NCI-H524 (cell line): ENCODE measurements around the gene SRGAP2C.
"Not testable (repeated sequence)": the region's sequence is repeated elsewhere in the genome, so short reads cannot be mapped to it uniquely, and the experiment has no call there.

ENCODE experiments used
- DNase-seq, 2 experiments: peaks; one replicate each; lab custom pipeline; 2025; lab: John Stamatoyannopoulos, UW

Gene SRGAP2C

DNA sequence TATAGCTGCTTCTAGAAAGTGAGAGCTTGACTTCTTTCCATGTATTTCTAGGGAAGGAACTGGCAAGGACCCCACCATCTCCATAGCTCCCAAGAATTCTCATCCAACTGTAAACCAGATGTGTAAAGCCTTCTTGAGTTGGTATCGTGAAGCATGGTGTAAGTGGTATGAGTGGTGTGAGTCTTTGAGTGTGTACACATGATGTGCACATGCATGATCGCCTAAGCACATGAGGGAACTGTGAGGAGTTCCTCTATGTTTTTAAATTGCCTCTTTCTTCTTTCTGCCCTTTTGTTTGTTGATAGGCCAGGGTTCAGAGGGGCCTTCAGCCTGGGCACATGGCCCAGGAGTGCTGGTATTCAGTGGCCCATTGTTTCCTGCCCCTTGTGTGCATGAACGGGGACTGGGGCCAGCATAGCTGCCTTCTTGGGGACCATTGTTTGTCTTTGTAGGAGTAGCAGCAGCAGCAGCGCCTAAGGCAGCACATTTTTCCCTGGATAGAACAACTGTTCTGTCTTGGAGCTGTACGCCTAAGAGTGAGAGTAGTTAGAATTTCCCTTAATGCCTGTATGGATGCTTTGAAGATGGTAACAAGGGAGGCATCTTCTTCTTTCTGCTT, 96.0 kb downstream of the SRGAP2C start:
- not testable (repeated sequence) for DNase-seq

GRCh38 chr1:121281480-121281879, 96.7 kb downstream of the SRGAP2C start:
- not testable (repeated sequence) for DNase-seq

GRCh38 chr1:121283587-121284180, 98.9 kb downstream of the SRGAP2C start:
- not testable (repeated sequence) for DNase-seq

DNA sequence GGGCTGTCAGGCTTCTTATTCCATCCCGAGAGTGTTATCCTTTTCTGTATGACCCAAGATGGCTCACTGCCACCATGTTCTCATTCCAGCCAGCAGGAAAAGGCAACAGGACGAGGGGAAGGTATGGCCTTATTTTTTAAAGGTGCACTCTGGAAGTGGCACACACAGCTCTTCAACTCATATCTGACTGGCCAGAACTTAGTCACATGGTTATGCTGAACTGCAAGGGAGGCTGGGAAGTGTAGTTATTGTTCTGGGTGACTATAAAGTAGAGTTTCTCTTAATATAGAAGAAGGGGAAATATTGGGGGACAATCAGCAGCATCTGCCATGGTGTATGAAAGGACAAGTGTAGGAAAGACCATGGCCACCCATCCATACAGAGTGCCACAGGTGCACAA, 107.8 kb downstream of the SRGAP2C start:
- DNase-seq, result not testable (repeated sequence)

GRCh38 chr1:121293263-121294204, 108.8 kb downstream of the SRGAP2C start:
- not testable (repeated sequence) for DNase-seq

GRCh38 chr1:121294205-121294570, 109.4 kb downstream of the SRGAP2C start:
- not testable (repeated sequence) for DNase-seq

GRCh38 chr1:121296563-121296962, 111.8 kb downstream of the SRGAP2C start:
- DNase-seq, result not testable (repeated sequence)

DNA sequence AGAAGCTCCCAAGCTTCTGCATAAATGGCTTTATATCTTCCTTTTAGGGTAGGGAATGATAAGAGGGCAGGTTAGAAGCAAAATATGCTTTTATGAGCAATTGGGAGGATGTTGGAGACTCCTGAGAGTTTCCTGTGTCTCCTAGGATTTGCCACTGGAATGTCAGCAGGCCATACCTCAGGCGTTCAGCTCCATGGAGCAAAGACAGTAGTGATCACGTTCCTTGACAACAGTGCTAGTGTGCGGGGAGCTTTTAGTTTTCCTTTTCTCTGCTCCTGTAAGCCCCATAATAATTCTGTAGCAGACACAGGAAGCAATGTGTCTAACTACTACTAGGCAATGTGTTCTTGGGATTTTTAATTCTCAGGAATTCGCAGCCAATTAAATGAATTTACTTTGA, 113.8 kb downstream of the SRGAP2C start:
- not testable (repeated sequence) for DNase-seq

GRCh38 chr1:121299514-121300149, 114.9 kb downstream of the SRGAP2C start:
- DNase-seq, result not testable (repeated sequence)

- not testable (repeated sequence) for DNase-seq
Observed at GRCh38 chr1:121301876-121302275, 117.1 kb downstream of the SRGAP2C start.

DNA sequence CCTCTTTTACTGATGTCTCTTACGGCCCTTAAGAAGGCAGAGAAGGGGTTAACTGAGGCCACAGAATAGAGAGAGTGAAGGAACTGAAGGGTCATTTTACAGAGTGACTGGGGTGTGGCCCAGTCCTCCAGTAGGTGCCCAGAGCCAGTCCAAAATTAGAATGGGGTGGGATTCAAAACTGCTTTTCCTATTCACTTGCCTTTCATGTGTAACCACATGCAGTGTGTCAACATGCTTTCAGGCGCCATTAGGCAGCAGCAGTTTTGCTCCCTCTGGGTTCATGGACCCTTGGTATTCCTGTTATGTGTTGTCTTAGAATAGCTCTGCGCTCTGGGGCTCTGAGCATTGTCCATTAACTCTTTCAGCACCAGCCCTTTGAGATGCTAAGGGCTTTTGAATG, 123.0 kb downstream of the SRGAP2C start:
- not testable (repeated sequence) for DNase-seq

- DNase-seq, result not testable (repeated sequence)
Observed at GRCh38 chr1:121315509-121315908, 130.7 kb downstream of the SRGAP2C start.

DNA sequence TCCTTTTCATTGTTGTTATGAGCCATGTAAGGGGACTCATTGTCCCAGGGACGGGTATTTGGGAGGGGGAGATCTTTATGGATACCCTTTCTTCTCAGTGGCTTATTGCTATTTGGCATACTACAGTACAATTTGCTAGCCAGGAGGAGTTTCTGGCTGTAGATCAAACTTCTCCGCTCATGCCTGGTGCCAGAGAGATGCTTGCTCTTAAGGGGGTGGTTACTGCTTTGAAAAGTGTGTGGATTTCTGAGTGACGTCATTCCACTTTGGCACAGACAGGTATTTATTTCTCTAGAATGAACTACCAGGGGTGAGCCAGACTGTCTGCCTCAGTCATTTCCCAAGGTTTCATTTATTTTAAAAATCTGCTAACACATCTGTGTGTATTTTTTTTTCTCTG, 131.3 kb downstream of the SRGAP2C start:
- DNase-seq, result not testable (repeated sequence)

DNA sequence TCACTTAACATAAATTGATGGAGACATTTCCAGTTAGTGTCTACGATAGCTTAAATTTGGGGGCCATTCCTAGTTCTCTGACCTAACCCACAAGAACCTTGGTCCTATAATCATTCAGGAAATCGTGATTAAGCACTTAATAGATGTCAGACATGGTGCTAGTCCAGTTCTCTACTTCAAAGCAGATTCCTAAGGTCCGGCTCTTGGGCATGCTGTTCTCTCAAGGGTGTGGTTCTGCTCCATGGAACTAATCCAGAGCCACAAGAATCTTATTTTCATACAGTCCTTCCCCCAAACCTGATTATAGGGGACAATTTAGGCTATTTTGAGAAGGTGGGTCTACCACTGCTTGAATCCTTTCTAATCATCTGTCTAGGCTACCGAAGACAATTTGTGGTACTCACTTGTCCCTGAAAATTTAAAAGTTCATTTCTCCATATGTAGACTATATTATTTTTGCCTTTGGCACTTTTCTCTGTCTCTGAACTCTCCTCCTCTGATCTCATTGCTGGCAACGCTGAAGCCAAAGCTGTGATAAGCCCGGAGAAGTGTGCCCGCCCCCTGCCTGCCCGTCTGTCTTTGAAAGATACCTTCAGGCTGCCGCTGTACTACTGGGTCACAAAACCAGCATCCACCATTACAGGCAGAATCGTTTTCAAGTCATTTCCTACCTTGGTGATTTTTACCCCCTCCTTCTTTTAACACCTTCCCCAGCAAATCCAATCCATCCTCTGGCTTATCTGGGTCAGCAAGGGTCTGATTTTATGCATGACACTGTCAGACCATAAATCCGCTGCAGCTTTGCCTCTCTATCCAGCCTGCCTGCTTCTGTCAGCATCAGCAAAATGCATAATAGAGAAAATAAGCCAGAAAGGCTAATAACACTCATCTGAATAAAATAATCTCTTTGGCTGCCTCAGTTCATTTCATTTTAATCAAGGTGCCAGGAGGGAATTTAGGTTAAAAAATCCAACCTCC, 133.0 kb downstream of the SRGAP2C start:
- not testable (repeated sequence) for DNase-seq

DNA sequence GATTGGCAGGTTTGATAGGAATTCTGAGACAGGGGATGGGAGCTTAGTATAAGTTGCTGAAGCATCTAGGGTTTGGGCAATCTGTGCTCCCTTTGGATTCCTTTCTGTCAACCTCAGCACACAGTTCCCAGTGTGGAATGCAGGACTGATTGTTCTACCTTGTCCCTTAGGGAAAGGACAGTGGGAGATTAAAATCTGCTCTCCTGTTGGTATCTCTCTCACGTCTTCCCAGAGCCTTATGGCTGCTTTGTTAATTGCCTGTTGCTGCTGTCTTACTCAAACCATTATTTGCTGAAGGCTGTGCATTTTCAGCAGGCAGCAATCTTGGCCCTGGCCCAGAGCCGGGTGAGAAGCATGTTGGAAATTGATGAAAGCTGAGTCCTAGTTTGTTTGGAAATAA, 133.9 kb downstream of the SRGAP2C start:
- DNase-seq, result not testable (repeated sequence)

DNA sequence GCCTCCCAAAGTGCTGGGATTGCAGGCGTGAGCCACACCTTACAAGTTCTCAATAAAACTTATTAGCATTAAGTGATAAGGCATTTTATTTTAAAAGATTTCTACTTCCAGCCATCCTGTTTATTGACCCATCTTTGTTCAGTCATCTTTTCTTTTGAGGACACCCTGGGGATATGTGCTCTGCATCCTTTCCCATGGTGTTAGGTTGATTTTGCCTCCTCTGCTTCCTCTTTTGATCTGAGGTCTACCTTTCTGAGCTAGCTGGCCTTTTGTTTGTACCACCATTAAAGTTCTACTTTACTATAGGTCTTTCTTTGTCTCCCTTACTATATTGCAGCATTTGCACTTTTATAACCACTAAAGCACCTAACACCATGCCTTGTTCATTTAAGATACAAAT, 136.9 kb downstream of the SRGAP2C start:
- DNase-seq, result not testable (repeated sequence)

DNA sequence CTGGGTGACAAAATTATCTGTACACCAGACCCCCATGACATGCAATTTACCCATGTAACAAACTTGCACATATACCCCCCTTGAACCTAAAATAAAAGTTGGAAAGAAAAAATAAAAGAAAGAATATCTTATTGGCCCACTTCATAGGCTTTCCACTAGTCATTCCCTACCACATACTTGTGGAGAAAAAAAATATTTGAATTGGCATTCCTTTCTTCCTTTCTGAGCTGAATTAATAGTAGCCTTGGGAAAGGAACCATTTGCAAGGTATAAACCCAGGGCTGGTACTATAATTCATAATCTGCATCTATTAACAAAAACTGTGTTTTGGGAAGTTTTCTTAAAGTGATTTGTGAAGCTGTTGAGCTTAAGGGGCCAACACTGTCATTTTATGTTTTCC, 140.0 kb downstream of the SRGAP2C start:
- not testable (repeated sequence) for DNase-seq

DNA sequence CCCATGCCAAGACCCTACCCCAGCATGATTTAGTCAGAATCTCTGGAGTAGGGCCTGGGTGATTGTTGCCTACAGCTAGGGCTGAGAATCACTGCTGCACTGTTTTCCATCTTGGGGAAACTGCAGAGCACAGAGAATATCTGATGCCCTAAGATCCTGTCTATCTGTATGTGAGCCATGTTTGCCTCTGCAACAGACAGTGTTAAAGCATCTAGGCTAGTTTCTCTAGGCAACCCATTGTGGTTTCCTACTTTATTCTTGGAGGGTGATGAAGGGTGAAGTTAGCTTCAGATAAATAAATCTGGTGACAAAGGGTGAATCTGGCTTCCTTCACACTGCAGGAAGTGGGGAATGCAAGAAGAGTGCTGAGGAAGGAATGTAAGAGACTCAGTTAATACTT, 147.4 kb downstream of the SRGAP2C start:
- DNase-seq, result not testable (repeated sequence)

GRCh38 chr1:121332599-121333562, 148.1 kb downstream of the SRGAP2C start:
- DNase-seq, result not testable (repeated sequence)

- not testable (repeated sequence) for DNase-seq
Observed at GRCh38 chr1:121337958-121338357, 153.2 kb downstream of the SRGAP2C start.
